Psoas muscle (tissue), 8 donors: ENCODE measurements around the gene CLCN1. TPM values are rescaled to one million over a fixed set of nuclear protein-coding genes. Genes with fewer than 3 reads are reported as not detected.

Source experiments
- ATAC-seq, 4 donors: fragments of 200-7000 bp; cut with Tn5 transposase; one replicate each; pipeline ENCODE4 v1.9.1; 2020; ENCODE audit warnings: moderate library complexity in 3 of 4, mild to moderate bottlenecking in 2 of 4
- DNase-seq, 2 donors: peaks; one replicate each; pipeline ENCODE4 v3.0.0-alpha.2; 2020
- H3K27ac ChIP-seq: fragments of 200-600 bp; one replicate; pipeline ENCODE4 v1.8.0; 2022
- H3K27me3 ChIP-seq, 3 donors: fragments of 200-600 bp in 1 of 3; one replicate each; pipeline versions ENCODE4 v1.6.1 to v1.8.0; 2013 to 2022; ENCODE audit warnings: low read length in 2 of 3, mild to moderate bottlenecking in 2 of 3, moderate library complexity in 1 of 3; ENCODE audit not compliant: insufficient read depth in 3 of 3
- H3K36me3 ChIP-seq, 2 donors: fragments of 200-600 bp in 1 of 2; one replicate each; pipeline versions ENCODE4 v1.6.1 to v1.8.0; 2013 to 2022; ENCODE audit warnings: low read depth in 1 of 2, mild to moderate bottlenecking in 1 of 2, moderate library complexity in 1 of 2; ENCODE audit not compliant: insufficient read depth in 1 of 2
- H3K4me1 ChIP-seq: fragments of 200-600 bp; one replicate; pipeline ENCODE4 v1.8.0; 2022
- H3K4me3 ChIP-seq: fragments of 200-600 bp; one replicate; pipeline ENCODE4 v1.8.0; 2022; ENCODE audit warnings: mild to moderate bottlenecking
- H3K9me3 ChIP-seq: fragments of 200-600 bp; one replicate; pipeline ENCODE4 v1.8.0; 2022
- CTCF ChIP-seq: fragments of 200-600 bp; IDR thresholded peaks from one replicate; pipeline ENCODE4 v1.8.0; 2022; ENCODE audit warnings: antibody characterized with exemption
- WGBS, 3 donors: extraction: QIAGEN DNeasy Blood & Tissue Kit; methylation state at CpG; one replicate each; pipeline versions ENCODE4 v1.1.6 to v1.1.7; 2013; 5-methylcytosine and 5-hydroxymethylcytosine counted together
- intact Hi-C, 2 donors: fragments of 100-400 bp; cut with DNase I; formaldehyde crosslinking; loops; one replicate each; pipeline versions ENCODE4 v1.11.0 to v1.14.2; 2022
- polyA plus RNA-seq, 3 donors: library from polyadenylated mRNA; stranded (reverse); fragments of 200-250 nt; gene quantifications; one replicate each; pipeline ENCODE4 v1.2.3, GENCODE V29; 2013
- total RNA-seq, 4 donors: library from RNA; stranded (reverse); fragmentation: NEBNext Ultra II Directional in 2 of 4; extraction: Animal tissue kit (Norgen Biotek cat#: 25700) in 2 of 4; gene quantifications; one replicate each; pipeline versions ENCODE4 v1.2.1 to v1.2.4, GENCODE V29; 2021 to 2023
- donor health status: healthy with polysubstance abuse.
- donor health status: DM: no; HTN: no; CAD: no; lungs with moderate emphysema.
- donor health status: Bipolar disorder and iron deficiency.
- donor health status: healthy.
- donor health status: DM: yes; HTN: yes; CAD: no.
- donor health status: DM: no; HTN: no; CAD: no.
- donor health status: DM: no; HTN: no; CAD: no.
- donor health status: DM: yes; HTN: yes; CAD: no.

CLCN1 gene
- total and polyA plus RNA-seq, 7 donors, result 0.73 to 10.9 (median 3.6) TPM

- ATAC-seq, result no peak
- Histone ChIP-seq H3K4me1 (peaks cover 8% of the 10 kb centered on the region), H3K27me3 (no peaks in the 10 kb centered on the region), H3K36me3 (peaks cover 8 to 49% of the 10 kb centered on the region in 2 donors), H3K27ac (peak overlapping the region; percentile 43), H3K9me3 (no peaks in the 10 kb centered on the region), H3K4me3 (no peak overlapping the region)
- DNase-seq, result no peak
- intact Hi-C loops, result loop anchor here (5.0 kb wide), 2 partner anchors 66 to 104 kb away; no protein-coding TSS in a partner anchor
- whole genome bisulfite sequencing, 3 donors, result 67 to 79% (median 76%) methylated on average over 2 of the region's 2 CpGs
- no peak for TF ChIP-seq CTCF
Measured at GRCh38 chr7:143308632-143309031, 7.3 kb upstream of the CLCN1 start.

DNA sequence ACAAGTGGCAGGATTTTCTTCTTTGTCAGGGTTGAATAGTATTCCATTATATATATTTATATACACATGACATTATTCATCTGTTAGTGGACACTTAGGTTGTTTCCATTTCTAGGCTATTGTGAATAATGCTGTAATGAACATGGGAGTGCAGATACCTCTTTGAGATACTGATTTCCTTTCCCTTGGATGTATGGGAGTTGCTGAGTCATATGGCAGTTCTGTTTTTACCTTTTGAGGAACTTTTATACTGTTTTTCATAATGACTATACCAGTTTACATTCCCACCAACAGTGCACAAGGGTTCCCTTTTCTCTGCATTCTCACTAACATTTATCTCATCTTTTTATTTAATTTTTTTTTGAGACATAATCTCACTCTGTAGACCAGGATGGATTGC lies 1.8 kb upstream of the CLCN1 start:
- no peak overlapping the region for H3K27ac ChIP-seq
- H3K27me3 ChIP-seq, result no peaks in the 10 kb centered on the region
- intact Hi-C loops, result no loop called here
- DNase-seq (no peak), ATAC-seq (no peak)
- peaks cover 23% of the 10 kb centered on the region for H3K4me1 ChIP-seq
- no peak overlapping the region for H3K4me3 ChIP-seq
- no peaks in the 10 kb centered on the region for H3K9me3 ChIP-seq
- no peak for TF ChIP-seq CTCF
- peaks cover 0 to 5% of the 10 kb centered on the region in 2 donors for H3K36me3 ChIP-seq

- peak overlapping the region; percentile 75 for H3K4me3 ChIP-seq
- TF ChIP-seq CTCF, result no peak
- H3K9me3 ChIP-seq, result no peaks in the 10 kb centered on the region
- ATAC-seq (peak in 3 of 4 donors; percentile 32 to 56 (median 42)), DNase-seq (no peak)
- H3K27ac ChIP-seq, result peak overlapping the region; percentile 89
- no peaks in the 10 kb centered on the region for H3K27me3 ChIP-seq
- 27 to 59% (median 36%) methylated on average over 4 of the region's 4 CpGs for WGBS, 3 donors
- H3K4me1 ChIP-seq, result peaks cover 26% of the 10 kb centered on the region
- peaks cover 0 to 19% of the 10 kb centered on the region in 2 donors for H3K36me3 ChIP-seq
- intact Hi-C loops, result loop anchor here in 1 of 2 donors (5.0 kb wide), 2 partner anchors 66 to 74 kb away; partner anchors contain the start of gene ZYX
Measured at GRCh38 chr7:143316492-143316891, 581 bp downstream of the CLCN1 start.

DNA sequence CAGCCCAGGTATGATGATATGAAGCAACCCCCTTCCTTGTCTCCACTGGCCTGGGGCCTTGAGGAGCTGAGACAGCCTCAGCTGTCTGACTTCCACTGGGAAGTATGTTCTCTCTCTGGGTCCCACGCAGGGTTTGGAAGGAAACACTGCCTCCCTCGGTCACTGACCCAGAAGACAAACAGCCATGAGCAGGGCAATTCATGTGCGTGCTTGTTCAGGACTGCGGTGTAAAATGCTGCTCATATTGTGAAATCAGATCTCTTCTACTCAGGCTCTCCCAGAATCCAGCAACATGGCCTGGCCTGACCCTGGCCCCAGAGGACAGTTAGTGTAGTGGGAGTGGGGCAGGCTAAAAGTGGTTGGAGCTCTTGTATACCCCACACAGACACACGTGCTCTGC lies 2.8 kb downstream of the CLCN1 start:
- intact Hi-C loops, result loop anchor here in 1 of 2 donors (5.0 kb wide), 2 partner anchors 64 to 76 kb away; partner anchors contain the start of gene ZYX
- H3K4me3 ChIP-seq, result peak overlapping the region; percentile 75
- WGBS, 3 donors, result 12 to 24% (median 13%) methylated on average over 5 of the region's 5 CpGs
- no peak for TF ChIP-seq CTCF
- no peaks in the 10 kb centered on the region for H3K9me3 ChIP-seq
- peaks cover 0 to 25% of the 10 kb centered on the region in 2 donors for H3K36me3 ChIP-seq
- ATAC-seq (peak; percentile 74 to 80 (median 78)), DNase-seq (peak; percentile 42 to 81)
- H3K27me3 ChIP-seq, result no peaks in the 10 kb centered on the region
- peak overlapping the region; percentile 89 for H3K27ac ChIP-seq
- peaks cover 44% of the 10 kb centered on the region for H3K4me1 ChIP-seq

- DNase-seq, result no peak
- no peak for ATAC-seq
- WGBS, 3 donors, result 60 to 68% (median 63%) methylated on average over 9 of the region's 9 CpGs
- intact Hi-C loops, result no loop called here
- H3K27me3 ChIP-seq, result no peaks in the 10 kb centered on the region
- H3K9me3 ChIP-seq, result no peaks in the 10 kb centered on the region
- no peak overlapping the region for H3K27ac ChIP-seq
- H3K4me3 ChIP-seq, result no peak overlapping the region
- TF ChIP-seq CTCF, result no peak
- peaks cover 0 to 31% of the 10 kb centered on the region in 2 donors for H3K36me3 ChIP-seq
- H3K4me1 ChIP-seq, result peaks cover 39% of the 10 kb centered on the region
Measured at GRCh38 chr7:143320620-143321019, 4.7 kb downstream of the CLCN1 start.
